GM19468 (cell line): ENCODE measurements around the gene MSMP.

ENCODE experiments used
- ATAC-seq: cut with Tn5 transposase; IDR thresholded peaks from one replicate; pipeline ENCODE4 v1.9.1; 2021; ENCODE audit warnings: mild to moderate bottlenecking, moderate library complexity, moderate number of reproducible peaks; ENCODE audit not compliant: unreplicated experiment; ENCODE audit errors: extremely low read depth

Gene MSMP

GRCh38 chr9:35726931-35727330 is 27.1 kb downstream of the MSMP start:
- no peak for ATAC-seq

GRCh38 chr9:35725362-35725761 is 28.7 kb downstream of the MSMP start:
- no peak for ATAC-seq

GRCh38 chr9:35723908-35724307 is 30.2 kb downstream of the MSMP start:
- ATAC-seq, result no peak

GRCh38 chr9:35723426-35723825 is 30.6 kb downstream of the MSMP start:
- no peak for ATAC-seq

- no peak for ATAC-seq
These were observed 34.5 kb downstream of the MSMP start for GRCh38 chr9:35719546-35719945.

GRCh38 chr9:35718721-35719511 is 35.2 kb downstream of the MSMP start:
- no peak for ATAC-seq

- no peak for ATAC-seq
These were observed 36.8 kb downstream of the MSMP start for GRCh38 chr9:35717132-35717870.

GRCh38 chr9:35716230-35716629 is 37.8 kb downstream of the MSMP start:
- ATAC-seq, result no peak

GRCh38 chr9:35714579-35715252 is 39.4 kb downstream of the MSMP start:
- ATAC-seq, result no peak

- ATAC-seq, result no peak
These were observed 40.0 kb downstream of the MSMP start for GRCh38 chr9:35714123-35714522.

- ATAC-seq, result no peak
These were observed 40.5 kb downstream of the MSMP start for GRCh38 chr9:35713578-35713977.

GRCh38 chr9:35712762-35713400 is 41.2 kb downstream of the MSMP start:
- ATAC-seq, result no peak

GRCh38 chr9:35711501-35712428 is 42.3 kb downstream of the MSMP start:
- no peak for ATAC-seq

GRCh38 chr9:35710818-35711500 is 43.1 kb downstream of the MSMP start:
- ATAC-seq, result no peak

GRCh38 chr9:35708146-35708545 is 45.9 kb downstream of the MSMP start:
- no peak for ATAC-seq

GRCh38 chr9:35706951-35707350 is 47.1 kb downstream of the MSMP start:
- ATAC-seq, result no peak

- ATAC-seq, result no peak
These were observed 48.1 kb downstream of the MSMP start for GRCh38 chr9:35705836-35706430.

GRCh38 chr9:35705372-35705771 is 48.7 kb downstream of the MSMP start:
- ATAC-seq, result no peak
